ENCODE results near the gene C6orf89. TPM values are rescaled to one million over a fixed set of nuclear protein-coding genes. Genes with fewer than 3 reads are reported as not detected.

The C6orf89 gene
- total and polyA plus RNA-seq, 9 donors: 23.1 to 102 (median 62.2) TPM

DNA sequence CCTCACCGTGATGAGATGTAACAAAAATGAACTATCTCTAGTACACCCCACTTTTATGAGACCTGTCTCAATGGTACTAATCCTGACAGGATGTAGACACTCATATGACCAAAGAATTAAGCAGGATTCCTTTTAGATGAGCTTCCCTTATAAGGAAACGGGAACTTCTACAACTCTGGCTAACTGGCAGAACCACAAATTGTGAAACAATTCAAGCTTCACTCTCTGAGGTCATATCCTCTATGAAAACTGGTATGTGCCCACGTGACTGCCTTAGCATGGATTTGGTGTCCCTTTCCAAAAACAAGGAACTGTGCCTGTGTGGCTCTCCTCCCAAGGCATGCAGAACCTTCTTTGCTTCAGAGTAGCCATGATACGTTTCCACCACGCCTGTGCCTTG lies 32.4 kb upstream of the C6orf89 start:
- Histone ChIP-seq H3K9me3 (no peaks in the 10 kb centered on the region), H3K27ac (no peak overlapping the region), H3K36me3 (no peaks in the 10 kb centered on the region), H3K4me3 (no peak overlapping the region), H3K4me1 (ENCODE audit: insufficient read depth) (peaks cover 3% of the 10 kb centered on the region), H3K27me3 (no peaks in the 10 kb centered on the region)
- DNase-seq: peak in 3 of 5 donors; percentile 36 to 58 (median 37)
- WGBS, 3 donors: 57 to 60% (median 58%) methylated on average over 5 of the region's 5 CpGs
- intact Hi-C loops (cut with DNase I): loop anchor here in 1 of 4 donors (5.0 kb wide), 1 partner anchor 86 kb away; no protein-coding TSS in a partner anchor
- TF ChIP-seq POLR2A (IDR thresholded peaks at IDR 0.05) (no peak), EP300 (IDR thresholded peaks at IDR 0.05) (peak; percentile 48)
- TF ChIP-seq, protein P1, sequence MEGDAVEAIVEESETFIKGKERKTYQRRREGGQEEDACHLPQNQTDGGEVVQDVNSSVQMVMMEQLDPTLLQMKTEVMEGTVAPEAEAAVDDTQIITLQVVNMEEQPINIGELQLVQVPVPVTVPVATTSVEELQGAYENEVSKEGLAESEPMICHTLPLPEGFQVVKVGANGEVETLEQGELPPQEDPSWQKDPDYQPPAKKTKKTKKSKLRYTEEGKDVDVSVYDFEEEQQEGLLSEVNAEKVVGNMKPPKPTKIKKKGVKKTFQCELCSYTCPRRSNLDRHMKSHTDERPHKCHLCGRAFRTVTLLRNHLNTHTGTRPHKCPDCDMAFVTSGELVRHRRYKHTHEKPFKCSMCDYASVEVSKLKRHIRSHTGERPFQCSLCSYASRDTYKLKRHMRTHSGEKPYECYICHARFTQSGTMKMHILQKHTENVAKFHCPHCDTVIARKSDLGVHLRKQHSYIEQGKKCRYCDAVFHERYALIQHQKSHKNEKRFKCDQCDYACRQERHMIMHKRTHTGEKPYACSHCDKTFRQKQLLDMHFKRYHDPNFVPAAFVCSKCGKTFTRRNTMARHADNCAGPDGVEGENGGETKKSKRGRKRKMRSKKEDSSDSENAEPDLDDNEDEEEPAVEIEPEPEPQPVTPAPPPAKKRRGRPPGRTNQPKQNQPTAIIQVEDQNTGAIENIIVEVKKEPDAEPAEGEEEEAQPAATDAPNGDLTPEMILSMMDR (IDR thresholded peaks at IDR 0.05): no peak

DNA sequence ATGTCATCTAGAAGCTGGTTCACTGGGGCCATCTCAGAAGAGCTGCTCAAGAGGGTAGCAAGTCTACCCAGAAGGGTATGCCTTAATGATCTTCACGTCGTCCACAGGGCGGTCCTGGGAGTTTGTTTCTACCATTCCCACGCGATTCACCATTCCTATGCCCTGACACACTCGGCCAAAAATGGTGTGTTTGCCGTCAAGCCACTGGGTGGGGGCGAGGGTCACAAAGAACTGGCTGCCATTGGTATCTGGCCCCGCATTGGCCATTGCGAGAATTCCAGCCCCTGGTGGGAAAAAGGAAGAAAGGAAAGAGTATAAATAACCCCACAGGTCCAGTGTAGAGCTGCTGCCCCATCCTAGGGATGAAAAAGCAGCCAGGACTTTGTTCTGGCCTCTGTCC lies 30.0 kb upstream of the C6orf89 start:
- Histone ChIP-seq H3K4me3 (no peak overlapping the region), H3K27ac (no peak overlapping the region), H3K27me3 (no peaks in the 10 kb centered on the region), H3K4me1 (ENCODE audit: insufficient read depth) (peaks cover 8% of the 10 kb centered on the region), H3K36me3 (no peaks in the 10 kb centered on the region), H3K9me3 (no peaks in the 10 kb centered on the region)
- TF ChIP-seq EP300 (IDR thresholded peaks at IDR 0.05) (no peak), POLR2A (IDR thresholded peaks at IDR 0.05) (no peak)
- TF ChIP-seq, protein P1 (IDR thresholded peaks at IDR 0.05): no peak
- WGBS, 3 donors: 82 to 84% (median 83%) methylated on average over 10 of the region's 10 CpGs
- DNase-seq: no peak
- intact Hi-C loops (cut with DNase I): no loop called here

DNA sequence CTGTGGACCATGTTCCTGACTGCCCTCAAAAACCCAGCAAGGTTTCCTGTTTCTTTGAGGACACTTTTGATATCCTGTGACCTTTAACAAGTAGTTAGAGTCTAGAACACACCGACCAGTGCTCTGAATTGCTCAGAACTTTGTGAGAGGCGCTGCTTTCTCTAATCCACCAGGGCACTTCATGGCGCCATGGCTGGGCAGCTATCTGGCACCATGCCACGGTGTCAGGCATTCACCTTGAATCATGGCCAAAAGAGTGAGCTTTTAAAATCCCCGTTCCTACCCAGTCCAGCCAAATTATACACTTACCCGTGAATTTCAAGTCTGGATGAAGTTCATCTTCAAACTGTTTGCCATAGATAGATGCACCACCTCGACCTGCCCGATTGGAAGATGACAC lies 29.5 kb upstream of the C6orf89 start:
- Histone ChIP-seq H3K36me3 (no peaks in the 10 kb centered on the region), H3K4me1 (ENCODE audit: insufficient read depth) (peaks cover 8% of the 10 kb centered on the region), H3K9me3 (no peaks in the 10 kb centered on the region), H3K4me3 (no peak overlapping the region), H3K27ac (no peak overlapping the region), H3K27me3 (no peaks in the 10 kb centered on the region)
- 72 to 85% (median 75%) methylated on average over 8 of the region's 8 CpGs for WGBS, 3 donors
- TF ChIP-seq, protein P1 (IDR thresholded peaks at IDR 0.05): no peak
- TF ChIP-seq POLR2A (IDR thresholded peaks at IDR 0.05): no peak
- no peak for TF ChIP-seq EP300 (IDR thresholded peaks at IDR 0.05)
- no peak for DNase-seq
- intact Hi-C loops (cut with DNase I): no loop called here

DNA sequence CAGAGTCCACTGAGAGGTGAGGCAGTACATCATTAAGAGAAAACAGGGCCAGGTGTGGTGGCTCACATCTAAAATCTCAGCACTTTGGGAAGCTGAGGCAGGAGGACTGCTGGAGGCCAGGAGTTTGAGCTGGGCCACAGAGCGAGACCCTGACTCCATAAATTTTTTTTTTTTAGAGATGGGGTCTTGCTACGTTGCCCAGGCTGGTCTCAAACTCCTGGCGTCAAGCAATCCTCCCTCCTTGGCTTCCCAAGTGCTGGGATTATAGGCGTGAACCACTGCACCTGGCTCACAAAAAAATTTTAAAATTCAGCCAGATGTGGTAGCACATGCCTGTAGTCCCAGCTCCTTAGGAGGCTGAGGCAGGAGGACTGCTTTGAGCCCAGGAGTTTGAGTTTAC lies 28.4 kb upstream of the C6orf89 start:
- TF ChIP-seq, protein P1 (IDR thresholded peaks at IDR 0.05): no peak
- TF ChIP-seq EP300 (IDR thresholded peaks at IDR 0.05) (no peak), POLR2A (IDR thresholded peaks at IDR 0.05) (no peak)
- H3K27me3 ChIP-seq: no peaks in the 10 kb centered on the region
- no peak overlapping the region for H3K27ac ChIP-seq
- 97 to 99% (median 98%) methylated on average over 4 of the region's 4 CpGs for WGBS, 3 donors
- intact Hi-C loops (cut with DNase I): no loop called here
- DNase-seq: no peak
- peaks cover 8% of the 10 kb centered on the region for H3K4me1 ChIP-seq (ENCODE audit: insufficient read depth)
- no peaks in the 10 kb centered on the region for H3K9me3 ChIP-seq
- no peak overlapping the region for H3K4me3 ChIP-seq
- H3K36me3 ChIP-seq: no peaks in the 10 kb centered on the region
